HepG2 (cell line): Measurements from ENCODE around the gene KIF2C. TPM values are rescaled to one million over a fixed set of nuclear protein-coding genes. Genes with fewer than 3 reads are reported as not detected.

Experiments used
- ARNT2 ChIP-seq: sonication (generic); formaldehyde crosslinking; IDR thresholded peaks from 2 replicates; pipeline ENCODE4 v1.8.0; 2022; ENCODE audit warnings: mild to moderate bottlenecking, low read depth, missing genetic modification reagents, moderate library complexity
- EP300 ChIP-seq, 3 experiments: sonication (generic) in 1 of 3; formaldehyde crosslinking in 1 of 3; IDR thresholded peaks; 2 replicates each; pipeline versions ENCODE4 v1.5.1 to v1.6.1; 2011 to 2020; ENCODE audit warnings: low read depth in 2 of 3, low read length in 2 of 3, borderline replicate concordance in 1 of 3, improper control_type of control experiment in 1 of 3, mild to moderate bottlenecking in 1 of 3, missing genetic modification reagents in 1 of 3, moderate library complexity in 1 of 3
- FOXM1 ChIP-seq: sonication (generic); formaldehyde crosslinking; IDR thresholded peaks from 2 replicates; pipeline ENCODE4 v1.5.0; 2020; ENCODE audit warnings: missing genetic modification reagents
- IRF9 ChIP-seq: sonication (generic); formaldehyde crosslinking; IDR thresholded peaks from 2 replicates; pipeline ENCODE4 v1.8.0; 2022; ENCODE audit warnings: missing genetic modification reagents, mild to moderate bottlenecking, borderline replicate concordance
- ISX ChIP-seq: sonication (generic); formaldehyde crosslinking; conservative IDR thresholded peaks from 2 replicates; pipeline ENCODE4 v1.5.0; 2020; ENCODE audit warnings: missing genetic modification reagents
- LRRFIP1 ChIP-seq: sonication (generic); formaldehyde crosslinking; conservative IDR thresholded peaks from 2 replicates; pipeline ENCODE4 v1.4.0; 2020; ENCODE audit warnings: missing genetic modification reagents
- PHF21A ChIP-seq: sonication (generic); formaldehyde crosslinking; IDR thresholded peaks from 2 replicates; pipeline ENCODE4 v1.5.0; 2020; ENCODE audit warnings: mild to moderate bottlenecking, missing genetic modification reagents
- SMARCC2 ChIP-seq: fragments of 450-650 bp; IDR thresholded peaks from 2 replicates; pipeline ENCODE4 v1.6.1; 2017; ENCODE audit warnings: antibody characterized with exemption, mild to moderate bottlenecking
- SP4 ChIP-seq: sonication (generic); formaldehyde crosslinking; IDR thresholded peaks from 2 replicates; pipeline ENCODE4 v1.8.1; 2023; ENCODE audit warnings: mild to moderate bottlenecking, missing genetic modification reagents
- TCF7L2 ChIP-seq: IDR thresholded peaks from 2 replicates; pipeline ENCODE4 v1.6.1; 2011; ENCODE audit warnings: mild to moderate bottlenecking, low read depth, low read length, moderate library complexity
- WIZ ChIP-seq: sonication (generic); formaldehyde crosslinking; IDR thresholded peaks from 2 replicates; pipeline ENCODE4 v1.5.1; 2020; ENCODE audit warnings: mild to moderate bottlenecking, missing genetic modification reagents
- ZBTB39 ChIP-seq: sonication (generic); formaldehyde crosslinking; IDR thresholded peaks from 2 replicates; pipeline ENCODE4 v1.5.0; 2020; ENCODE audit warnings: missing genetic modification reagents
- ZBTB7A ChIP-seq: sonication (generic); formaldehyde crosslinking; IDR thresholded peaks from 2 replicates; pipeline ENCODE4 v1.8.0; 2022; ENCODE audit warnings: mild to moderate bottlenecking, missing genetic modification reagents
- ZNF143 ChIP-seq: sonication (generic); formaldehyde crosslinking; IDR thresholded peaks from 2 replicates; pipeline ENCODE4 v1.4.0; 2020; ENCODE audit warnings: missing genetic modification reagents
- ZNF253 ChIP-seq: sonication (generic); formaldehyde crosslinking; IDR thresholded peaks from 2 replicates; pipeline ENCODE4 v1.8.0; 2022; ENCODE audit warnings: mild to moderate bottlenecking, missing genetic modification reagents, borderline replicate concordance
- ZNF335 ChIP-seq: sonication (generic); formaldehyde crosslinking; IDR thresholded peaks from 2 replicates; pipeline ENCODE4 v1.4.0; 2020; ENCODE audit warnings: missing genetic modification reagents
- ZNF496 ChIP-seq: sonication (generic); formaldehyde crosslinking; IDR thresholded peaks from 2 replicates; pipeline ENCODE4 v1.8.1; 2023; ENCODE audit warnings: mild to moderate bottlenecking, moderate library complexity, missing genetic modification reagents; ENCODE audit not compliant: insufficient replicate concordance
- ZNF572 ChIP-seq: sonication (generic); formaldehyde crosslinking; IDR thresholded peaks from 2 replicates; pipeline ENCODE4 v1.5.1; 2020; ENCODE audit warnings: mild to moderate bottlenecking, missing genetic modification reagents
- ZNF788 ChIP-seq: sonication (generic); formaldehyde crosslinking; IDR thresholded peaks from 2 replicates; pipeline ENCODE4 v1.5.0; 2020; ENCODE audit warnings: mild to moderate bottlenecking, missing genetic modification reagents, borderline replicate concordance
- ZNF850 ChIP-seq: sonication (generic); formaldehyde crosslinking; conservative IDR thresholded peaks from 2 replicates; pipeline ENCODE4 v1.9.0; 2021; ENCODE audit warnings: mild to moderate bottlenecking, missing genetic modification reagents
- polyA plus RNA-seq, 8 experiments: library from polyadenylated mRNA; depleted of rRNA in 3 of 8; stranded (reverse) in 7 of 8; unstranded in 1 of 8; fragments of >200 nt; fragmentation: Illumina TruSeq in 4 of 8; extraction: Trizol in 4 of 8; gene quantifications; 2 replicates each; pipeline versions ENCODE4 v1.2.1 to v1.2.3, GENCODE V29; 2011 to 2016; ENCODE audit warnings: low read depth in 4 of 8, missing spikeins in 1 of 8, mixed read lengths in 1 of 8; ENCODE audit not compliant: insufficient read depth in 1 of 8
- total RNA-seq, 5 experiments: library from RNA; depleted of rRNA; stranded (reverse); fragments of >200 nt; fragmentation: Illumina TruSeq; extraction: Trizol; gene quantifications; 2 replicates each; pipeline ENCODE4 v1.2.3, GENCODE V29; 2016; ENCODE audit warnings: low read depth in 1 of 5
- TF ChIP-seq, protein P1 (sequence below): sonication (generic); formaldehyde crosslinking; IDR thresholded peaks from 2 replicates; pipeline ENCODE4 v1.5.0; 2020; ENCODE audit warnings: missing genetic modification reagents, mild to moderate bottlenecking, borderline replicate concordance
- TF ChIP-seq, protein P2 (sequence below): IDR thresholded peaks from 2 replicates; pipeline ENCODE4 v1.6.1; 2016; ENCODE audit warnings: missing genetic modification reagents, missing compliant biosample characterization

KIF2C gene
- total and polyA plus RNA-seq, 2 of the 13 experiments (the other 11 are each of a cell fraction or from before 2014, with no cell fraction given) = 29.7 to 53.7 TPM

- TF ChIP-seq ZBTB39 (no peak), ARNT2 (CRISPR knock-in tag) (peak; percentile 75; the same call in 1 of the 2 replicates), SP4 (CRISPR knock-in tag) (peak; percentile 80), ZNF850 (CRISPR knock-in tag) (no peak), ZNF253 (CRISPR knock-in tag) (no peak), ZNF496 (CRISPR knock-in tag) (no peak), LRRFIP1 (CRISPR knock-in tag) (no peak), TCF7L2 (no peak), WIZ (CRISPR knock-in tag) (0 out of 2 replicates have a peak, but pooled peaks have one; percentile 21), ZNF572 (CRISPR knock-in tag) (no peak), SMARCC2 (no peak), FOXM1 (CRISPR knock-in tag) (no peak), ISX (CRISPR knock-in tag) (no peak; the same call in 1 of the 2 replicates), ZBTB7A (peak; percentile 46; the same call in 1 of the 2 replicates), EP300 (IDR thresholded peaks at IDR 0.05; ENCODE audit: low read depth in 2 of 2, low read length in 2 of 2) (peak; percentile 59 to 63; a peak in 3 of 4 replicates), EP300 (CRISPR knock-in tag; IDR thresholded peaks at IDR 0.05; ENCODE audit: borderline replicate concordance) (peak; percentile 85), PHF21A (CRISPR knock-in tag) (peak; percentile 61), IRF9 (CRISPR knock-in tag) (no peak), ZNF788 (CRISPR knock-in tag) (peak; percentile 39; the same call in 1 of the 2 replicates), ZNF143 (CRISPR knock-in tag) (peak; percentile 90), ZNF335 (CRISPR knock-in tag) (0 out of 2 replicates have a peak, but pooled peaks have one; percentile 30)
- TF ChIP-seq, protein P1, sequence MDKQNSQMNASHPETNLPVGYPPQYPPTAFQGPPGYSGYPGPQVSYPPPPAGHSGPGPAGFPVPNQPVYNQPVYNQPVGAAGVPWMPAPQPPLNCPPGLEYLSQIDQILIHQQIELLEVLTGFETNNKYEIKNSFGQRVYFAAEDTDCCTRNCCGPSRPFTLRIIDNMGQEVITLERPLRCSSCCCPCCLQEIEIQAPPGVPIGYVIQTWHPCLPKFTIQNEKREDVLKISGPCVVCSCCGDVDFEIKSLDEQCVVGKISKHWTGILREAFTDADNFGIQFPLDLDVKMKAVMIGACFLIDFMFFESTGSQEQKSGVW = no peak
- TF ChIP-seq, protein P2, sequence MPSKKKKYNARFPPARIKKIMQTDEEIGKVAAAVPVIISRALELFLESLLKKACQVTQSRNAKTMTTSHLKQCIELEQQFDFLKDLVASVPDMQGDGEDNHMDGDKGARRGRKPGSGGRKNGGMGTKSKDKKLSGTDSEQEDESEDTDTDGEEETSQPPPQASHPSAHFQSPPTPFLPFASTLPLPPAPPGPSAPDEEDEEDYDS (CRISPR knock-in tag) = peak; percentile 98
These were observed 17.9 kb upstream of the KIF2C start (continued) for GRCh38 chr1:44721485-44722361.
